HEK293T (cell line): ENCODE results near the gene DNAH14.

ENCODE experiments used
- FOXA1 ChIP-seq: fragments of 450-650 bp; IDR thresholded peaks from 2 replicates; pipeline ENCODE4 v1.6.1; 2016; ENCODE audit warnings: mild to moderate bottlenecking
- FOXK2 ChIP-seq: fragments of 450-650 bp; IDR thresholded peaks from 2 replicates; pipeline ENCODE4 v1.6.1; 2016; ENCODE audit warnings: mild to moderate bottlenecking
- FOXM1 ChIP-seq: fragments of 450-650 bp; IDR thresholded peaks from 2 replicates; pipeline ENCODE4 v1.6.1; 2017; ENCODE audit warnings: mild to moderate bottlenecking, borderline replicate concordance
- SP1 ChIP-seq: fragments of 450-650 bp; IDR thresholded peaks from 2 replicates; pipeline ENCODE4 v1.6.1; 2017
- TARDBP ChIP-seq: fragments of 450-650 bp; IDR thresholded peaks from 2 replicates; pipeline ENCODE4 v1.6.1; 2016

DNA sequence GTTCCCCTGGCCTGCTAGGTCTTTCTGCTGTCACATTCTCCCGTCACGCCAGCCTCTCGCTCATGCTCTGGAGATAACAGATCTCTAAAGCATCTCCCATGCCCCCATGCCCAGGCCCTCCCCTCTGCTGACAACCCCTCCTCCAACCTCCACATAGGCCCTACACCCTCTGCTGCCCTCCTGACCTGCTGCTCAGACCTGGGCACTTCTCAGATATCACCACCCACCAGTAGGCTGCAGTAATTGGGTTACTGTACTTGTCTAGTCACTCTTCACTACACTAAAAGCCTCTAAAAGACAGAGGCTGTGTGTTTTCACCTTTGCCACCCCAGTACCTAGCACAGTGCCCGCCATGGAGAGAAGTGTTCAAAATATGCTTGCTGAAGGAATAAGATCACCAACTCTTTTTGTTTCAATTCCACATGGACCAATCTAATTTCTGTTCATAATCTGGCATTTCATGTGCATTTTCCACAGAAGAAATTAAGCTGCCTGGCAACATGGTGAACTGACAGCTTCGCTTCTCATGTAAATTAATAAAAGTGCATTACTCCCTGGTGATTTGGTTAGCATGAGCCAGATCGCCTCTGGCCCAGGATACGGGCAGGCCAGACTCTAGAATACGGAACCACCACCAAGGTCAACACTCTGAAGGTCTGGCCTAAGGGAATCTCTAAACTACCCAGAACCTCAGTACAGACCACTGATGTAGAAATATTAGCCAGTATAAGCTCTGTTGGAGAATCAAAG lies 477.7 kb downstream of the DNAH14 start:
- TF ChIP-seq FOXK2 (no peak), SP1 (no peak), TARDBP (no peak), FOXA1 (no peak), FOXM1 (no peak)
